ENCODE data around the gene JAKMIP2.
A peak's percentile ranks its signal among the peaks of the same experiment; 100 is the strongest.
"Not testable (repeated sequence)": the region's sequence is repeated elsewhere in the genome, so short reads cannot be mapped to it uniquely, and the experiment has no call there.

JAKMIP2 gene

GRCh38 chr5:147582272-147582671 lies 200.3 kb downstream of the JAKMIP2 start:
- DNase-seq = not testable (repeated sequence)

GRCh38 chr5:147580418-147580817 lies 202.1 kb downstream of the JAKMIP2 start:
- not testable (repeated sequence) for DNase-seq

GRCh38 chr5:147578228-147579024 lies 204.1 kb downstream of the JAKMIP2 start:
- DNase-seq = peak; percentile 33

- peak; percentile 45 for DNase-seq
Measured at GRCh38 chr5:147576646-147577535, 205.6 kb downstream of the JAKMIP2 start.

- DNase-seq = no peak
Measured at GRCh38 chr5:147575598-147575997, 206.9 kb downstream of the JAKMIP2 start.

- no peak for DNase-seq
Measured at GRCh38 chr5:147573211-147573610, 209.3 kb downstream of the JAKMIP2 start.

- DNase-seq = no peak
Measured at GRCh38 chr5:147568710-147569406, 213.7 kb downstream of the JAKMIP2 start.

GRCh38 chr5:147567917-147568598 lies 214.5 kb downstream of the JAKMIP2 start:
- DNase-seq = no peak

GRCh38 chr5:147565524-147565923 lies 217.0 kb downstream of the JAKMIP2 start:
- no peak for DNase-seq

GRCh38 chr5:147564124-147564486 lies 218.4 kb downstream of the JAKMIP2 start:
- DNase-seq = no peak

GRCh38 chr5:147563466-147564123 lies 218.9 kb downstream of the JAKMIP2 start:
- no peak for DNase-seq

- DNase-seq = no peak
Measured at GRCh38 chr5:147561435-147561834, 221.1 kb downstream of the JAKMIP2 start.

GRCh38 chr5:147560718-147561331 lies 221.7 kb downstream of the JAKMIP2 start:
- DNase-seq = no peak

- DNase-seq = no peak
Measured at GRCh38 chr5:147559749-147560148, 222.8 kb downstream of the JAKMIP2 start.

- DNase-seq = peak; percentile 39
Measured at GRCh38 chr5:147558826-147559225, 223.7 kb downstream of the JAKMIP2 start.

- no peak for DNase-seq
Measured at GRCh38 chr5:147557876-147558745, 224.4 kb downstream of the JAKMIP2 start.

- no peak for DNase-seq
Measured at GRCh38 chr5:147555176-147555575, 227.4 kb downstream of the JAKMIP2 start.

- DNase-seq = no peak
Measured at GRCh38 chr5:147554261-147554817, 228.2 kb downstream of the JAKMIP2 start.

- DNase-seq = not testable (repeated sequence)
Measured at GRCh38 chr5:147553817-147554216, 228.7 kb downstream of the JAKMIP2 start.

- no peak for DNase-seq
Measured at GRCh38 chr5:147552897-147553296, 229.6 kb downstream of the JAKMIP2 start.

Data from hematopoietic multipotent progenitor cell treated with erythropoietin and hydrocortisone succinate and interleukin-3 and kit ligand, for 8 days (in vitro differentiated cells).